B cell (primary cell): ENCODE data around the gene EXO5. TPM values are rescaled to one million over a fixed set of nuclear protein-coding genes. Genes with fewer than 3 reads are reported as not detected.

Experiments used
- ATAC-seq: fragments of 200-7000 bp; cut with Tn5 transposase; one replicate; pipeline ENCODE4 v1.10.0; 2021; ENCODE audit warnings: low read depth, mild to moderate bottlenecking, moderate number of reproducible peaks, moderate library complexity
- CTCF ChIA-PET: fragments of 350-600 bp; sonication (Branson Sonifier 250); formaldehyde crosslinking; loops from one replicate; lab custom pipeline; 2021; ENCODE audit warnings: antibody characterized with exemption, inconsistent platforms; lab: Charles Lee
- POLR2A ChIA-PET: fragments of 350-600 bp; sonication (Branson Sonifier 250); formaldehyde crosslinking; loops from one replicate; lab custom pipeline; 2021; ENCODE audit warnings: antibody characterized with exemption; lab: Charles Lee
- DNase-seq: peaks from one replicate; pipeline ENCODE4 v3.0.0; 2013
- H2AFZ ChIP-seq: 2 replicates; pipeline ENCODE4 v1.6.1; 2012; ENCODE audit warnings: mild to moderate bottlenecking, low read depth, low read length; ENCODE audit not compliant: insufficient read depth, poor library complexity, severe bottlenecking
- H3K27ac ChIP-seq, 2 donors: 1 replicate in 1 of 2; 2 replicates in 1 of 2; pipeline ENCODE4 v1.5.1; 2012 to 2013; ENCODE audit warnings: low read length in 2 of 2, mild to moderate bottlenecking in 2 of 2, moderate library complexity in 1 of 2
- H3K27me3 ChIP-seq, 4 experiments: fragments of 200-600 bp in 1 of 4; sonication (generic) in 1 of 4; replicated peaks in 1 of 4; 1 replicate in 2 of 4; 2 replicates in 2 of 4; pipeline versions ENCODE4 v1.6.1 to v1.7.0; 2013 to 2016; ENCODE audit warnings: low read length in 3 of 4, mild to moderate bottlenecking in 2 of 4, mixed read lengths in 1 of 4, moderate library complexity in 1 of 4; ENCODE audit not compliant: insufficient read depth in 4 of 4, control insufficient read depth in 3 of 4; ENCODE audit errors: control extremely low read depth in 1 of 4
- H3K36me3 ChIP-seq, 2 experiments: replicated peaks in 1 of 2; 1 replicate in 1 of 2; 2 replicates in 1 of 2; pipeline versions ENCODE4 v1.6.1 to v1.7.1; 2013; ENCODE audit warnings: low read length in 1 of 2; ENCODE audit not compliant: insufficient read depth in 2 of 2, control insufficient read depth in 1 of 2; ENCODE audit errors: control extremely low read depth in 1 of 2, extremely low read depth in 1 of 2
- H3K4me1 ChIP-seq, 2 donors: fragments of 200-600 bp in 1 of 2; sonication (generic) in 1 of 2; 1 replicate in 1 of 2; 2 replicates in 1 of 2; pipeline versions ENCODE4 v1.5.1 to v1.6.1; 2013 to 2017; ENCODE audit warnings: low read length in 2 of 2; ENCODE audit not compliant: control insufficient read depth in 2 of 2, insufficient read depth in 2 of 2
- H3K4me2 ChIP-seq: replicated peaks from 2 replicates; pipeline ENCODE3; 2012; ENCODE audit warnings: mild to moderate bottlenecking, low read depth, low read length; ENCODE audit not compliant: poor library complexity, severe bottlenecking
- H3K4me3 ChIP-seq, 5 experiments: fragments of 200-600 bp in 1 of 5; sonication (generic) in 1 of 5; 1 replicate in 3 of 5; 2 replicates in 2 of 5; pipeline versions ENCODE4 v1.5.1 to v1.7.0; 2011 to 2016; ENCODE audit warnings: low read length in 4 of 5, mild to moderate bottlenecking in 4 of 5, low read depth in 2 of 5, control low read depth in 1 of 5, moderate library complexity in 1 of 5; ENCODE audit not compliant: insufficient read depth in 1 of 5; ENCODE audit errors: control extremely low read depth in 1 of 5, extremely low read depth in 1 of 5
- H3K79me2 ChIP-seq: fragments of 200-600 bp; sonication (generic); one replicate; pipeline ENCODE4 v1.6.0; 2016; ENCODE audit warnings: low read length; ENCODE audit not compliant: control insufficient read depth, insufficient read depth
- H3K9ac ChIP-seq: fragments of 200-600 bp; sonication (generic); 2 replicates; pipeline ENCODE4 v1.6.1; 2017; ENCODE audit warnings: mild to moderate bottlenecking, low read length, moderate library complexity
- H3K9me3 ChIP-seq, 3 donors: one replicate each; pipeline versions ENCODE4 v1.6.1 to v1.7.1; 2013; ENCODE audit warnings: low read length in 2 of 3; ENCODE audit not compliant: control insufficient read depth in 2 of 3, insufficient read depth in 1 of 3; ENCODE audit errors: control extremely low read depth in 1 of 3
- H4K20me1 ChIP-seq: 2 replicates; pipeline ENCODE4 v1.6.0; 2012; ENCODE audit warnings: mild to moderate bottlenecking, low read length; ENCODE audit not compliant: insufficient read depth, control insufficient read depth, poor library complexity, severe bottlenecking
- H3K27ac Mint-ChIP-seq: one replicate; pipeline ENCODE4 v1.8.0; 2021; ENCODE audit warnings: mixed read lengths
- H3K27me3 Mint-ChIP-seq: one replicate; pipeline ENCODE4 v1.8.0; 2021; ENCODE audit warnings: mixed read lengths
- H3K4me1 Mint-ChIP-seq: one replicate; pipeline ENCODE4 v1.8.0; 2021; ENCODE audit warnings: mixed read lengths
- H3K4me3 Mint-ChIP-seq: one replicate; pipeline ENCODE4 v1.8.0; 2021; ENCODE audit warnings: mixed read lengths
- H3K9me3 Mint-ChIP-seq: one replicate; pipeline ENCODE4 v1.8.0; 2022; ENCODE audit warnings: mixed read lengths; ENCODE audit not compliant: insufficient read depth
- CTCF ChIP-seq: fragments of 200-600 bp; IDR thresholded peaks from one replicate; pipeline ENCODE4 v1.8.0; 2022; ENCODE audit warnings: antibody characterized with exemption, mild to moderate bottlenecking
- EZH2 ChIP-seq: IDR thresholded peaks from 2 replicates; pipeline ENCODE4 v1.6.1; 2012; ENCODE audit warnings: borderline replicate concordance, low read depth, mild to moderate bottlenecking, moderate library complexity, low read length; ENCODE audit not compliant: insufficient read depth, poor library complexity, severe bottlenecking
- WGBS: methylation state at CpG from one replicate; pipeline ENCODE4 v1.1.5; 2013; ENCODE audit warnings: missing lambda C conversion rate; ENCODE audit not compliant: insufficient coverage; 5-methylcytosine and 5-hydroxymethylcytosine counted together
- intact Hi-C: fragments of 100-400 bp; cut with micrococcal nuclease; formaldehyde crosslinking; loops from one replicate; pipeline ENCODE4 v1.10.0; 2022
- polyA plus RNA-seq: library from polyadenylated mRNA; depleted of rRNA; stranded (reverse); fragments of >200 nt; gene quantifications from 2 replicates; pipeline ENCODE4 v1.2.3, GENCODE V29; 2012
- total RNA-seq, 2 donors: library from RNA; stranded (reverse); fragments of 120-200 nt in 1 of 2; gene quantifications; 1 replicate in 1 of 2; 2 replicates in 1 of 2; pipeline versions ENCODE4 v1.2.3 to v1.2.4, GENCODE V29; 2013 to 2022

The EXO5 gene
- total and polyA plus RNA-seq, 2 donors (not counting 1 experiment from before 2014, with no cell fraction given) = 5.7 to 16.9 TPM

GRCh38 chr1:40531381-40532061 is 23.0 kb downstream of the EXO5 start, which contains the start of gene ZNF684:
TSS of gene ZNF684 (plus strand) at chr1:40531637. CDS start at chr1:40533167, 1,530 bp downstream.
- under 1% methylated on average over 33 of the region's 35 CpGs for WGBS
- Histone ChIP-seq H3K4me3 (peak within 1 kb of the TSS; percentile 50 to 94 (median 80)), H3K27ac (peak within 1 kb of the TSS; percentile 60 to 92), H3K9ac (peak within 1 kb of the TSS; percentile 75), H3K27me3 (peaks cover 0 to 3% (median 1%) of the 10 kb centered on the region in 4 experiments), H3K4me1 (peaks cover 19 to 22% of the 10 kb centered on the region in 2 donors), H3K4me2 (peak within 1 kb of the TSS; percentile 80), H4K20me1 (no peaks in the 10 kb centered on the region), H3K36me3 (peaks cover 0 to 5% of the 10 kb centered on the region in 2 experiments), H3K79me2 (peaks cover 6% of the 10 kb centered on the region), H3K9me3 (peaks cover 0 to 6% (median 2%) of the 10 kb centered on the region in 3 donors), H2AFZ (peak within 1 kb of the TSS; percentile 95)
- Mint-ChIP-seq H3K27me3 (peaks cover 5% of the 10 kb centered on the region), H3K4me1 (peaks cover 26% of the 10 kb centered on the region), H3K4me3 (peak within 1 kb of the TSS; percentile 100), H3K9me3 (peaks cover 8% of the 10 kb centered on the region), H3K27ac (peak within 1 kb of the TSS; percentile 96)
- intact Hi-C loops = loop anchor here (1.0 to 10.0 kb wide), 10 partner anchors 23 to 491 kb away; partner anchors contain the start of genes CAP1, CITED4, EXO5 and SMAP2
- CTCF ChIA-PET = interaction anchor here (0.6 to 3.2 kb wide), 18 partner anchors 10 to 1409 kb away, joined by 3 to 16 read pairs (median 5); partner anchors contain the start of genes EXO5, ZFP69 and ZFP69B
- DNase-seq = peak; percentile 91
- peak; percentile 98 for ATAC-seq
- no peak for TF ChIP-seq CTCF
- no peak for TF ChIP-seq EZH2
- POLR2A ChIA-PET = interaction anchor here (1.0 to 1.4 kb wide), 3 partner anchors 13 to 1673 kb away, joined by 3 to 4 read pairs (median 3); partner anchors contain the start of gene ZFP69B
